Measurements from ENCODE around the gene NEK6.
"Not testable (repeated sequence)": the region's sequence is repeated elsewhere in the genome, so short reads cannot be mapped to it uniquely, and the experiment has no call there.

NEK6 gene

DNA sequence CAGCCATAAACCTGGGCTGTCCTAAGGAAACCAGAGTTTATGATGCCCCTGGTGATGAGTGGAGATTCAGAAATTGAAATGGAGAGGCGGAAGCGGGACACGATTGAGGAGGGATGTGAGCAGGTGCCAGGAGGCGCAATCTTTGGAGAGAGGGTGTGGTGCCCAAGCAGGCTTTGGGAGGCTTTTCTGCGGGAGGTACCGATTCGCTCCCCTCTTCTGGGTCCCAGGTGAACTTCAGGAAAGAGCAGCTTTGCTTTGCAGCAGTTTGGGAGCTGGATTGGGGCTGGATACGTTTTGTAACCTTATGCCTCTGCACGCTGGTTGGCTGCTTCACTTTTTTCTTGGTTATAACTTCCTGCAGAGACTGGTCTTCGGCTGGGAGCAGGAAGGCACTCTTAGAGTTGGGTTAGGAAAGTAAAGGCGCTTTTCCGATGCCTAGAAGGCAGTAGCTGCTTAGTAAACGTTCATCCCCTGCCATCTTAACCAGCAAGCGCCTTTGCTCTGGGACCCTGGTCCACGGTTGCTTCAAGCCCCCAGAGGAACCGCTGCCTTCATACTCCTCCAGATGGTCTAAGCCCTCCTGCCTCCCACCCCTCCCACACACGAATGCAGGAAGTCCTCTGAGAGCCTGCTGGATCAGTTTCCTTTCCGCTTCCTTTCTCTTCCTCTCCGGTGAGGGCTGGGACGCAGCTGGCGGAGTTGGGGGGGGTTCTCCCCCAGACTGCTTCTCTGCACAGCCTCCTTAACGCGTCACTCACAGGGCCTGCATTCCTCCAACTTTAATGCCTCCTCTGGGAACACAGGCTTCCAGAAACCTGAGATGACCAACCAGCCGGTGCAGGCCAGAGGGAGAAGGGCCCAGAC, 15.2 kb upstream of the NEK6 start:
- DNase-seq (no peak), ATAC-seq (replicated peaks) (no peak)
- H3K9me3 Mint-ChIP-seq, result peaks cover 0 to 1% of the 10 kb centered on the region in 2 donors
- H3K27ac Mint-ChIP-seq, result peak overlapping the region in 1 of 2 donors; percentile 3
- H3K4me1 Mint-ChIP-seq (ENCODE audit: low read depth in 2 of 2), result peaks cover 18 to 24% of the 10 kb centered on the region in 2 donors
- no peak overlapping the region for H3K4me3 Mint-ChIP-seq
- H3K27me3 Mint-ChIP-seq, result no peaks in the 10 kb centered on the region
- H3K36me3 Mint-ChIP-seq (ENCODE audit: insufficient read depth), result no peaks in the 10 kb centered on the region

- not testable (repeated sequence) for H3K36me3 Mint-ChIP-seq (ENCODE audit: insufficient read depth); H3K27me3 Mint-ChIP-seq; H3K27ac Mint-ChIP-seq; H3K4me1 Mint-ChIP-seq (ENCODE audit: low read depth in 2 of 2); H3K9me3 Mint-ChIP-seq; ATAC-seq (replicated peaks); DNase-seq; H3K4me3 Mint-ChIP-seq
Observed at GRCh38 chr9:124247393-124247792, 10.4 kb upstream of the NEK6 start.

- Mint-ChIP-seq H3K4me1 (ENCODE audit: low read depth in 2 of 2) (peaks cover 3 to 8% of the 10 kb centered on the region in 2 donors), H3K27ac (peak overlapping the region; percentile 31 to 44), H3K9me3 (no peaks in the 10 kb centered on the region), H3K4me3 (no peak overlapping the region), H3K27me3 (no peaks in the 10 kb centered on the region), H3K36me3 (ENCODE audit: insufficient read depth) (no peaks in the 10 kb centered on the region)
- DNase-seq (no peak), ATAC-seq (replicated peaks) (no peak)
Observed at GRCh38 chr9:124248066-124248465, 9.7 kb upstream of the NEK6 start.

DNA sequence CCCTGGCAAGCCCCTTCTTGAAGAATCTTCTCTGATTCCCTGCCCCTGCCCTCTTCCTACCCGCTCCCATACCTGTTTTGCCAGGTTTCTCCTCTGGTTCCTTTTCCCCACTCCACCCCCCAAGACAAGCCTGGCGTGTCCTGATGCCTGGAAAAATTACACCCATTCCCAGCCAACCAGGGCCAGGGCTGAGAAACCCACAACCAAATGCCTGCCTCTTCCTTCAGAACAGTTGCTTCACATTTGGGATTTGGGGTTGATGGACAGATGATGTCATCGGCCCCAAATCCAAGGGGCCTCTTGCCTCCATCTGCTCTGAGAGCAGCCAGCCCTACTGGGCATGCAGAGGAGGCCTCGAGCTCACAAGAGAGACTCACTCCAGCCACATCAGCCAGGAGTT, 8.8 kb upstream of the NEK6 start:
- Mint-ChIP-seq H3K27ac (peak overlapping the region; percentile 31 to 44), H3K4me3 (no peak overlapping the region)

GRCh38 chr9:124251204-124251603, 6.5 kb upstream of the NEK6 start:
- Mint-ChIP-seq H3K36me3 (ENCODE audit: insufficient read depth) (no peaks in the 10 kb centered on the region), H3K9me3 (no peaks in the 10 kb centered on the region), H3K4me3 (no peak overlapping the region), H3K4me1 (ENCODE audit: low read depth in 2 of 2) (peaks cover 9 to 17% of the 10 kb centered on the region in 2 donors), H3K27me3 (no peaks in the 10 kb centered on the region), H3K27ac (no peak overlapping the region)
- no peak for DNase-seq
- no peak for ATAC-seq (replicated peaks)

More for the DNA sequence above, 8.8 kb upstream of the NEK6 start:
- Mint-ChIP-seq H3K9me3 (no peaks in the 10 kb centered on the region), H3K4me1 (ENCODE audit: low read depth in 2 of 2) (peaks cover 3 to 11% of the 10 kb centered on the region in 2 donors), H3K27me3 (no peaks in the 10 kb centered on the region), H3K36me3 (ENCODE audit: insufficient read depth) (no peaks in the 10 kb centered on the region)
- no peak for ATAC-seq (replicated peaks)
- no peak for DNase-seq

GRCh38 chr9:124251605-124252378, 6.0 kb upstream of the NEK6 start:
- no peak for DNase-seq

DNA sequence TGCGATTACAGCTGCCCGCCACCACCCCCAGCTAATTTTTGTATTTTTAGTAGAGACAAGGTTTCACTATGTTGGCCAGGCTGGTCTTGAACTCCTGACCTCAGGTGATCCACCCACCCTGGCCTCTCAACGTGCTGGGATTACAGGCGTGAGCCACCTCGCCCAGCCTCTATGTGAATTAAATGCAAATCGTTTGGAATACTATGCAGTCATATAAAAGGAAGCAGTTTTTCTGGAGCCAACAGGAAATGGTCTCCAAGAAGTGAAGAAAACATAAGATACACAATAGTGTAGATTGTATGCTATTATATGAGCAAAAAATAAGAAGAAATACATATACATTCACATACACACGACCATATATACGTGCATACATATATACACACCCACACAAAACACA, 4.9 kb upstream of the NEK6 start:
- H3K27me3 Mint-ChIP-seq, H3K4me3 Mint-ChIP-seq: not testable (repeated sequence)

More at GRCh38 chr9:124251605-124252378, 6.0 kb upstream of the NEK6 start:
- H3K4me3 Mint-ChIP-seq, result no peak overlapping the region
- no peaks in the 10 kb centered on the region for H3K9me3 Mint-ChIP-seq
- ATAC-seq (replicated peaks), result no peak
- H3K27me3 Mint-ChIP-seq, result no peaks in the 10 kb centered on the region
- peaks cover 10 to 17% of the 10 kb centered on the region in 2 donors for H3K4me1 Mint-ChIP-seq (ENCODE audit: low read depth in 2 of 2)
- no peak overlapping the region for H3K27ac Mint-ChIP-seq
- H3K36me3 Mint-ChIP-seq (ENCODE audit: insufficient read depth), result no peaks in the 10 kb centered on the region

DNA sequence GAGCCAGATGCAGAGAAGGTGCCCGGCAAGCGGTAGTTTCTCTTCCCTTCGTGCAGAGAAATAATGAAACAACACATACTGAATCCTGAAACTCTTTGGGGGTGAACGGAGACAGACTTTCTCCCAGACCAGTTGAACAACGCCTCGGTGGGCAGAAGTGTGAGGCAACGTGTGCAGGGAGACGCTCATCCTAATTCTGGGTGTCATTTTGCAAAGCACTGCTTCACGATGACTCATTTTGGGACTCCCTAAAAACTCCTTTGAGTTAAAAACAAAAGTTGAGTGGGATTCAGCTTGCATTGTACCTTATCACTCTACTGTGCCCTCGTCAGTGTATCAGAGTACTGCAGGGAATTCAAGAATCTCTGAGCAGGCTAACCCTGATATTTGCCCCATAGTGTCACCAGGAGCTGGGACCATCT, 3.5 kb upstream of the NEK6 start:
- no peaks in the 10 kb centered on the region for H3K27me3 Mint-ChIP-seq
- H3K36me3 Mint-ChIP-seq (ENCODE audit: insufficient read depth), result peaks cover 7% of the 10 kb centered on the region
- DNase-seq (no peak), ATAC-seq (replicated peaks) (no peak)
- peak overlapping the region; percentile 23 to 70 for H3K27ac Mint-ChIP-seq
- peaks cover 26 to 27% of the 10 kb centered on the region in 2 donors for H3K4me1 Mint-ChIP-seq (ENCODE audit: low read depth in 2 of 2)
- H3K4me3 Mint-ChIP-seq, result no peak overlapping the region
- H3K9me3 Mint-ChIP-seq, result no peaks in the 10 kb centered on the region

More for the DNA sequence above, 4.9 kb upstream of the NEK6 start:
- H3K27ac Mint-ChIP-seq; H3K9me3 Mint-ChIP-seq; DNase-seq; ATAC-seq (replicated peaks); H3K36me3 Mint-ChIP-seq (ENCODE audit: insufficient read depth): not testable (repeated sequence)
- H3K4me1 Mint-ChIP-seq (ENCODE audit: low read depth in 2 of 2), result peaks cover 17 to 21% of the 10 kb centered on the region in 2 donors

DNA sequence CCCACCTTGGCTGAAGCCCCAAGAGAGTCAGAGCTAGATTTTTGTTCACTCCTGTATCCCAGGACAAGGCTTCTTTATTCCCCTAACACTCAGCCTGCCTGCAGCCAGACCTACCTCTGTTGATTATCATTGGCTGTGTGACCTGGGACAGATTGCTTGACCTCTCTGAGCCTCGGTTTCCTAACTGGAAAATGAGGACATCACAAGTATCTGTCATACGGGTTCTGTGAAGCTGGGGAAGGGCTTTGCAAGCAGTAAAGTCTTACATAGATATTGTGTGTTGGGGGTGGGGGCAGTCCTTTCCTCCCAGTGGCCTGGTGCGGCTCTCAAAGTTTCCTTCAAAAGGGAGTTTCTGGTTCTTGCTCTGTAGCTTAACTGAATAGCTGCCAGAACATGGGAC, 2.5 kb upstream of the NEK6 start:
- DNase-seq, result no peak
- H3K4me1 Mint-ChIP-seq (ENCODE audit: low read depth in 2 of 2), result peaks cover 29 to 30% of the 10 kb centered on the region in 2 donors
- no peak overlapping the region for H3K27ac Mint-ChIP-seq
- H3K4me3 Mint-ChIP-seq, result no peak overlapping the region
- H3K36me3 Mint-ChIP-seq (ENCODE audit: insufficient read depth), result peaks cover 7% of the 10 kb centered on the region
- no peaks in the 10 kb centered on the region for H3K27me3 Mint-ChIP-seq
- no peak for ATAC-seq (replicated peaks)
- no peaks in the 10 kb centered on the region for H3K9me3 Mint-ChIP-seq

- Mint-ChIP-seq H3K27me3 (no peaks in the 10 kb centered on the region), H3K4me1 (ENCODE audit: low read depth in 2 of 2) (peaks cover 38 to 41% of the 10 kb centered on the region in 2 donors), H3K27ac (peak overlapping the region; percentile 88 to 96), H3K36me3 (ENCODE audit: insufficient read depth) (peaks cover 10% of the 10 kb centered on the region), H3K9me3 (no peaks in the 10 kb centered on the region), H3K4me3 (peak overlapping the region; percentile 94 to 95)
- no peak for ATAC-seq (replicated peaks)
- DNase-seq, result no peak
Observed at GRCh38 chr9:124256517-124257069, 1.2 kb upstream of the NEK6 start.

DNA sequence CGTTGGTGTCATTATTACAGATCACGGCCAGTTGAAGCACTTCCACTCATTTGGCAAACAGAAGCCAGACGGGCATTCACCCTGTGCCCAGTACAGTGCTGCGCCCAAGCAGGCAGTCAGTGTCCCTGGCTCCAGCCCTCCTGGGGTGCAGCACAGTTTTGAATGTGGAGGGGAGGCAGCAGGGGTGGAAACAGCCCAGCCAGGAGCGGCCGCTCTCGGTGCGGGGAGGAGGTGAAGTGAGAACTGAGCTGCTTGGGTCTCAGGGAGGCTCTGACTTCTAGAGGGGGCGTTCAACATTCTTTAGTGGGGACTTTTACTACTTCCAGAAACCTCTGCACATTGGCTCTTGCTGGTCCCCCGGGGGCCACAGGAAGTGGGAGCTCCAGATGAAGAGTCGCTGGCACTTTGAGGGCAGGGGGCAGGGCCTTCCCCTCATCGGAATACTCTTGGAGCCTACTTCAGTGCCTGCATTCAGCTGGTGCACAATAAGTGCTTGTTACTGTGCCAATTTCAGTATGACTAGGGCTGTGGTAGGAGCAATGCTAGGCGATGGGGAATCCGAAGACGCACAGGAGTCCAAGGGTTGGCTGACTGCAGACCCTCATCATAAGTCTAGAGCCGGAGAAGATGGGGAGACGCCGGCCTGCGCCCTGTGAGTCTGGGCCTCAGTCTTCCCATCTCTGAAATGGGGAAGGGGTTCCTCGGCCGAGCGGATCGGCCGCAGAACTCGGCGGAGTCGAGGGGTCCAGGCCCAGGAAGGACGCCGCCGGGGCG, 492 bp upstream of the NEK6 start:
- no peaks in the 10 kb centered on the region for H3K9me3 Mint-ChIP-seq
- H3K27me3 Mint-ChIP-seq, result no peaks in the 10 kb centered on the region
- ATAC-seq (replicated peaks) (peak; percentile 9), DNase-seq (peak in 1 of 3 experiments; percentile 12)
- peak overlapping the region; percentile 88 to 96 for H3K27ac Mint-ChIP-seq
- H3K36me3 Mint-ChIP-seq (ENCODE audit: insufficient read depth), result peaks cover 10% of the 10 kb centered on the region
- peaks cover 40 to 45% of the 10 kb centered on the region in 2 donors for H3K4me1 Mint-ChIP-seq (ENCODE audit: low read depth in 2 of 2)
- peak overlapping the region; percentile 94 to 95 for H3K4me3 Mint-ChIP-seq

DNA sequence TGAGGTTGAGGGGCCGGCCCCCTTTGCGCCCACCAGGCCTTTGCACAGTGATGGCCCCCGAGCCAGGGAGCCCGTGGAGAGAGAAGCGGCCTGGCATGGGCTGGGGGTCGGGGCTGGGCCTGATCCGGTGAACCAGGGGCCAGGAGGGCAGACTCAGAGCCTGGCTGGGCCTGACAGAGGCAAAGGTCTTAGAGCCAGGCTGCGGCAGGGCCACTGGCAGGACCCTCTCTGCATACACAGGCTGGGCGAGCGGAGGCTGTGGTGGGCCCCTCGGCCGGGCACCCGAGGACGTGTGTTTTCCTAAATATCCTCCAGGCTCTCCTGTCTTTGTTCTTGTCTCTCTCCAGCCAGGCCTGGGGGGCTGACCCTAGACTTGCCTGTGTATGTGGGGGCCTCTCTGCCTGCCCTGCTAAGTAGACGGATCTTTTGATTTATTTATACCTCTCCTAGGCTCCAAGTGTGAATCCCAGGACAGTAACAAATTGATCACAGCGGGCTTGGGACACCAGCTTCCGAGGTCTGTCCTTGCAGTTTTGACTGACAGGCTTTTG, 933 bp downstream of the NEK6 start:
- Mint-ChIP-seq H3K27me3 (no peaks in the 10 kb centered on the region), H3K9me3 (no peaks in the 10 kb centered on the region), H3K4me3 (peak overlapping the region; percentile 96 to 99), H3K4me1 (ENCODE audit: low read depth in 2 of 2) (peaks cover 40 to 45% of the 10 kb centered on the region in 2 donors), H3K27ac (peak overlapping the region; percentile 93 to 94), H3K36me3 (ENCODE audit: insufficient read depth) (peaks cover 10% of the 10 kb centered on the region)
- DNase-seq (no peak), ATAC-seq (replicated peaks) (no peak)

Data from effector memory CD8-positive, alpha-beta T cell (primary cell).